Adipose tissue (tissue), 3 donors: ENCODE data around the gene PCGF1. TPM values are rescaled to one million over a fixed set of nuclear protein-coding genes. Genes with fewer than 3 reads are reported as not detected.
"Not testable (repeated sequence)": the region's sequence is repeated elsewhere in the genome, so short reads cannot be mapped to it uniquely, and the experiment has no call there.

ENCODE experiments used
- H3K27ac ChIP-seq: one replicate; pipeline ENCODE4 v1.5.1; 2013; ENCODE audit warnings: low read depth, low read length
- WGBS, 3 donors: extraction: QIAGEN DNeasy Blood & Tissue Kit; methylation state at CpG; one replicate each; pipeline ENCODE4 v1.1.7; 2013; 5-methylcytosine and 5-hydroxymethylcytosine counted together
- polyA plus RNA-seq, 3 donors: library from polyadenylated mRNA; stranded (reverse); fragments of 200-250 nt; gene quantifications; one replicate each; pipeline ENCODE4 v1.2.3, GENCODE V29; 2013
- donor health status: healthy with polysubstance abuse.
- donor health status: Bipolar disorder and iron deficiency.
- donor health status: healthy.

PCGF1 gene
- polyA plus RNA-seq, 3 donors, result 11.1 to 22.5 (median 11.5) TPM

DNA sequence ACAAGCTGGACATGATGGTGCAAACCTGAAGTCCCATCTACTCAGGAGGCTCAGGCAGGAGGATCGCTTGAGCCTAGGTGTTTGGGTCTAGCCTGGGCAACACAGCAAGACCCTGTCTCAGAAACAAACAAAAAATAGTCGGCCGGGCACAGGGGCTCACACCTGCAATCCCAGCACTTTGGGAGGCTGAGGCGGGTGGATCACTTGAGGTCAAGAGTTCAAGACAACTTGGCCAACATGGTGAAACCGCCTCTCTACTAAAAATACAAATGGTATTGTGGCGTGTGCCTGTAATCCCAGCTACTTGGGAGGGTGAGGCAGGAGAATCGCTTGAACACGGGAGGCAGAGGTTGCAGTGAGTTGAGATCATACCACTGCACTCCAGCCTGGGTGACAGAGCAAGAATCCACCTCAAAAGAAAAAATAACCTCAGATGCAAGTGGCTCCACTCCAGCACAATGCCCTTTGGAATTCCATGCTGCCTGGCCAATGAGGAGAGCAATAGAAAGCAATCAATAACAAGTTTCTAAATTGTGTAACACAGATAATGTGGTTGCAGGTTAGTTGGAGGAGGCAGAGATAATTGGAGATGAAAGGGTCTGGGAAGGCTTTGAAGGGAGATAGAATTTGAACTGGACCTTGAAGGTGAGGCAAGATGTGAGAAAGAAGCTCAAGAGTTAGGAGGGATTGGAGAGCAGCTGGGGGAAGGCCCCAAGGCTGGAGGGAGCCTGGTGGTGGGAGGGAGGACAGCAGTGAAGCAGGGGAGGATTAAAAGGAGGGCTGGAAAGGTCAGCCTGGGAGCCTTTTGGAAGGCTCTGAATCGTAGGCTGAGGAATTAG is 18.6 kb downstream of the PCGF1 start:
- H3K27ac ChIP-seq, result no peak overlapping the region
- 86 to 94% (median 90%) methylated on average over 9 of the region's 9 CpGs for WGBS, 3 donors

DNA sequence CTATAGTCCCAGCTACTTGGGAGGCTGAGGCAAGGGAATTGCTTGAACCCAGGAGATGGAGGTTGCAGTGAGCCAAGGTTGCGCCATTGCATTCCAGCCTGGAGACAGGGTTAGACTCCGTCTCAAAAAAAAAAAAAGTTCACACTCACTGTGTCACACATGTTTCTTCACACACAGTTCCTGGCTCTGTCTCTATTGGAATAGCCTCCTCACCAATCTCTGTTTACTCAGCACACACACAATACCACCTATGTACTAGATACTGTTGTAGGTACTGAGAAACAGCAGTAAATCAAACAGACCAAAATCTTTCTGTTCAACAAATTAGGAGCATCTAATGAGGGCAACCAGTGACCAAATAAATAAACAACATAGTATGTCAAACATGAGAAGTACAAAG is 21.4 kb downstream of the PCGF1 start:
- WGBS, 3 donors, result 80 to 95% (median 84%) methylated on average over 2 of the region's 2 CpGs
- H3K27ac ChIP-seq, result no peak overlapping the region

DNA sequence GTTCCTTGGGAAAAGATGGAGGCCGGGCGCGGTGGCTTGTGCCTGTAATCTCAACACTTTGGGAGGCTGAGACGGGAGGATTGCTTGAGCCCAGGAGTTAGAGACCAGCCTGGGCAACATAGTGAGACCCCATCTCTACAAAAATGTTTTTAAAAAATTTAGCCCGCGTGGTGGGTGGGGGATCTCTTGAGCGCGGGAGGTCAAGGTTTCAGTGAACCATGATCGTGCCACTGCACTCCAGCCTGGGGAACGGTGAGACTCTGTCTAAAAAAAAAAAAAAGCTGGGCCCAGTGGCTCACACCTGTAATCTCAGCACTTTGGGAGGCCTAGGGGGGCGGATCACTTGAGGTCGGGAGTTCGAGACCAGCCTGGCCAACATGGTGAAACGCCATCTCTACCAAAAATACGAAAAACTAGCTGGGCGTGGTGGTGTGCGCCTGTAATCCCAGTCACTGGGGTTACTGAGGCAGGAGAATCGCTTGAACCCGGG is 23.8 kb downstream of the PCGF1 start:
- H3K27ac ChIP-seq, result not testable (repeated sequence)
- WGBS, 3 donors, result 78 to 79% (median 79%) methylated on average over 19 of the region's 19 CpGs

DNA sequence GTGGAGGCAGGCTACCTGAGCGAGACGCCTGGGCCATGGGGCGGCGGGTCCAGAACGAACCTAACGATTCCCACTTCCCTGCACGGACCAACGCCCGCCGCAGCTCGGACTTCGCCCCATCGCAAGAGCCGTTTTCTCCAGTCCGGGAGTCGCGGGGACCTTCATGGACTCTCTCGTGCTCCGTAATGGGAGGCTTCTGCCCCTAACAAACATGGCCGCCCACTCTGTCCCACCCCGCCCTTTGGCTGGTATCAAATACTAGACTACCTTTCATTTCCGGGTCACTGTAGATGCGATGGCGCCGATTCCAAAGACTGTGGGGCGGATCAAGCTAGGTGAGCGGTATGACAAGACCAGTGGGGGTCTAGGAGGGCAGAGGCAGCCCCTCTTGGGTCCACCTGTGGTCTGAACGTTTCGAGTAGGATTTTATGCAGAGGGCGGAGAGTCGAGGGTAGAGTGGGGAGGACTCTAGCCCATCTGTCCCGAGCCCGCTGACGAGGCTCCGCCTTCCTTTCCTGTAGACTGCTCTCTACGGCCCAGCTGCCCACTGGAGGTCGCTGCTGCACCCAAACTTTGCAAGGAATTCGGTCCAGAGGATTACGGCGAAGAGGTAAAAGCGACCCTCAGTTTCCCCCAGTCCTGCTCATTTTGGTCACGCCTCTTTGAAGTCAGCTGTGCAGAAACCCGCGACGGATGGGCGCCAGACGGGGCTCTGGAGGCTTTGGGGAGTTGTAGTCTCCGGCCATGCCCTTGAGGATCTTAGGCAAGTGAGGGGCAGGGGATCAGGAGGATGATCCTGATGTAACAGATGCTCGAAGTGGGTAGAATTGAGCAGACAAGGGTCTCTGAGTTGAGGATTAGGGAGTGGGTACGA is 24.5 kb downstream of the PCGF1 start, which contains the start of the genes CCDC142 and TTC31:
Gene CCDC142, minus strand, starts transcription at position 198 of the 874 bp plus-strand sequence. Its CDS starts 161 bp downstream, at position 37.
Gene TTC31, plus strand, starts transcription at position 281 of the 874 bp plus-strand sequence. Its CDS starts 15 bp downstream, at position 296.
- no peak within 1 kb of the TSS for H3K27ac ChIP-seq
- 1% methylated on average over 48 to 50 of the region's 50 CpGs for WGBS, 3 donors

DNA sequence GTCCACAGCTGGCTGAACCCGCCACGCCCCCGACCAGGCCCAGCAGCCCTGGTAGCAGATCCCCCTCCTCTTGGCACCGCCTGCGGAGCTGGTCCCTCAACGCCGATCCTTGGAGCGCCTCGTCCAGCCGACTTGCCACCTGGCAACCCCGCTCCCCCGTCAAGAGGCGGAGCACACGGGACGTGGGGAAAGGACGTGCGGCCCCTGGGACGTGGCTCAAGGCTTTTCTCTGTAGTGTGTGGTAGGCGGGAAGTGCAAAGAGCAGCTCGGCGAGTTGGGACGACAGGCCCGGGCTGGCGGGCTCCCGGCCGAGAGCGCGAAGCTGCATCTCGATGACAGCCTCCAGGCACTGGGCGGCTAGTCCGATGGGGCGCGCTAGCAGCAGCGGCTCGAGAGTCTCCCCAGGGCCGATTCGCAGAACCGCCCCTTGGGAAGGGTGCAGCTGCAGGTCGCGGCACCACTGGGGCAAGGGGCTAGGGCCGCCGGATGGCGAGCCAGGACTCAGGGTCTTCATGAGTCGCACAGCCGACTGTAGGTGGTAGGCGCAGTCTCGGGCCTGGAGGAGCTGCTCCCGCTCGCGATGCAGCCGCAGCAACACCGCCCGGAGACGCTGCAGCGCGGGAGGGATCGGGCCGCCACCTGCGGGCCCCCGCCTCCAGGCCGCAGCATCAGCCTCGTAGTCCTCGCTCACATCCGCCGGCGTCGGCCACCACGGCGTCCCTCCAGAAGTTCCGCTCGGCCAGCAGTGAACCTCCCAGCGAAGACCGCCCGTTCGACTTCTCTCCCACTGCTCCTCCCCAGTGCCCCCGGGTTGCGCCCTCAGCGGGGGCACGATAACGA is 25.3 kb downstream of the PCGF1 start:
- WGBS, 3 donors, result 1 to 2% (median 1%) methylated on average over 73 to 80 of the region's 80 CpGs
- no peak overlapping the region for H3K27ac ChIP-seq

DNA sequence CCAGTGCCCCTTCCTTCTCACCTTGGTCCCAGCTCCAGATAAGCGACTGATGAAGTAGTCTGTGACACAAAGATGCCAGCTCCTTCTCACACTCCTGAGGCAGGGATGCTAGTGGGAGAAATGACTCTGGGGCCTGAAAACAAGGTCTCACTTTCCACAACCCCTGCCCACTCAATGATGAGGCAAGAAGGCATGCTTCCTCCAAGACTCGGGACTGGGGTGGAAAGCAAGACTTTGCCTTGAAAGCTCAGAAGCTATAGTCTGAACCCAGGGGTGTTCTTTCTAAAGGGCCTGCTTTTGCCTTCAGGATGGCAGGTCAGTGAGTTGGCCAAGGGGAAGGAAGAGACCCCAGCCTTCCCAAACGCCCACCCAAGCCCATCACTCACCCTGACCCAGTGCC is 26.1 kb downstream of the PCGF1 start:
- 43 to 48% (median 46%) methylated on average over 3 of the region's 3 CpGs for WGBS, 3 donors
- H3K27ac ChIP-seq, result no peak overlapping the region

DNA sequence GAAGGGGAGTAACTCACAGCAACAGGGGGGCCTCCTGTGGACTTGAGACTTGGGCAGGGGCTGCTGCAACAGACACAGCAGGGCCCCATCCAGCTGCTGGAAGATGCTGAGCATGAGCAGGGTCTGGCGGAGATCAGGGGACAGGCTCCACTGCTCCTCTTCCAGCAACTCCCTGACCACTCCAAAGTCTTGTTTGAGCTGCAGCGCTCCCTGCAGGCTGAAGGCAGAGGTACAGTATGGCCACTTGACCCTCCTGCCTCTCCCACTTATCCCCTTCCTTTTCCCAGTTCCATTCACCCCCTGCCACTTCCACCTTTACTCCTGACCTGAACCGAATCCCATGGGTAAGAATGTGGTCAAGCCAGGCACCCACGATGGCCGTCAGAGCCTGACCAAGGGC is 32.6 kb downstream of the PCGF1 start:
- no peak overlapping the region for H3K27ac ChIP-seq
- WGBS, 3 donors, result 78 to 91% (median 82%) methylated on average over 5 of the region's 5 CpGs

DNA sequence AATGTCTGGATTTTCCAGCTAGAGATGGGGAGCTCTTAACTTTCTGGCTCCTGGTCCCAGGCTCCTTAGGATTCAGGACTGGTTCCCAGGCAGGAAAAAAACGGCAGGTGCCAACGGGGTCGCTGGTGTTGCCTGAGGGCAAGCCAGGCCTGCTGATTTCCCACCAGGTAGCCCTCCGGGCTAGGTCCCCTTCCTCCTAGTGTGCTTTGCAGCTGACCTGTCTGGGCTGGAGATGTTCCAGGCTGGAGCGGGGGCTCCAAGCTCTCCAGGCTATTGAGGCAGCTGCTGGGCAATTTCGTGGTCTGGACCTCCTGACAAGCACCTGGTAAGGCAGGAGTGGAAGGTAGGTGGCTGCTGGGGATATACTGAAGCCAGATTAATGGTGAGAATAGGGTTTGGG is 33.0 kb downstream of the PCGF1 start:
- WGBS, 3 donors, result 92 to 96% (median 92%) methylated on average over 6 of the region's 6 CpGs
- H3K27ac ChIP-seq, result no peak overlapping the region

DNA sequence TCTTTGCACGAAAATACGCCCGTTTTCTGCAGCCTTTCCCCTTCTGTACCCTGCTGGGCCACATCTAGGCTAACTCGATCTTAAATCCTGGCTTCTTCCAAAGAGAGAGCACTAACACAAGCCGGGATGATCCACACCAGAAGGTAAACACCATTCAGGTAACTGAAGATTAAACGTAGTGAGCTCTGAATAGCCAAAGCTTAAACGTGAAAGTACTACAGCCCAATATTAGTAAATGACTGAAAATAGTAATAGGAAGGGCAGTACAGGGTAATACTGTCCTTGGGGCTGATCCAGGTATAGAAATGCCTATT is 34.6 kb downstream of the PCGF1 start:
- WGBS, 3 donors, result 8 to 15% (median 10%) methylated on average over 7 of the region's 7 CpGs
- no peak overlapping the region for H3K27ac ChIP-seq

DNA sequence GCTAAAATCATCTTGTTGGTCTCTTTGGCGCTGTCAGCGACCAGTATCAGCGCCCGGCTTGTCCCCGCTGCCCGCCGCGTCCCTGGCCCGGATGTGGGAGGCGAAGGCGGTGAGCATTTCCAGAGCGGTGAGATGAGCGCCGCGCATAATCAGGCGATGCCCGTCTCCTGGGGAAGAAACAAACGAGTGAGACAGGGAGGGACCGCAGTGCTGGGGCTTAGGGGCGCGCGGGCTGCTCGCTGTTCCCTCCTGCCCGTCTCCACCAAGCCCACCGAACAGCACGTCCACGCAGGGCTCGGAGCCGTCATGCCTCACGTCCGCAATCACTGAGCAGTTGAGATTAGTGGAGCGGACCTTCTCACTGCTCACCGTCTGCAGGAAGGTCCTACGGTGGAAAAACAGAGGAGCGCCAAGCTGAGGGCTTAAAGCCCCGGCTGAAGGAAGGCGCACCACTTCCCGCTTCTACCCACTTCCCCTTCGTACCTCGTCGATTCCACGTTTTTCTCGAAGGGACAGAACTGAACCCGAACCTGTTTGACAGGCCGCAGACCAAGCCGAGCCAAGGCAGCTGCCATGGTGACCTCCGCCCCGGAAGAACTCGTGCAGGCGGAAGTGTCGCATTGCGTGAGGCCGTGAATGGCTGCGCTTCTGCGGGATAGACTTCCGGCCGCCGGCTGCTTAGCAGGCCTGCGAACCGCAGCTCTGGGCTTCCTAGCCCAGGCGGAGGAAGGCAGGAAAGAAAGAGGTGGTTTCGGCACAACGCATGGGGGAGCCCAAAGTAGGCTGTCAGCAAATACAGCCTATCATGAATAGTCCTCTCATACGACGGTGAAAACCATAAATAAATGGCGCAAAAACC is 35.2 kb downstream of the PCGF1 start, which contains the start of gene MRPL53:
Gene MRPL53, minus strand, starts transcription at position 595 of the 859 bp plus-strand sequence. Its CDS starts 20 bp downstream, at position 575.
- peak within 1 kb of the TSS; percentile 31 for H3K27ac ChIP-seq
- 0 to 1% (median 1%) methylated on average over 66 of the region's 66 CpGs for WGBS, 3 donors

DNA sequence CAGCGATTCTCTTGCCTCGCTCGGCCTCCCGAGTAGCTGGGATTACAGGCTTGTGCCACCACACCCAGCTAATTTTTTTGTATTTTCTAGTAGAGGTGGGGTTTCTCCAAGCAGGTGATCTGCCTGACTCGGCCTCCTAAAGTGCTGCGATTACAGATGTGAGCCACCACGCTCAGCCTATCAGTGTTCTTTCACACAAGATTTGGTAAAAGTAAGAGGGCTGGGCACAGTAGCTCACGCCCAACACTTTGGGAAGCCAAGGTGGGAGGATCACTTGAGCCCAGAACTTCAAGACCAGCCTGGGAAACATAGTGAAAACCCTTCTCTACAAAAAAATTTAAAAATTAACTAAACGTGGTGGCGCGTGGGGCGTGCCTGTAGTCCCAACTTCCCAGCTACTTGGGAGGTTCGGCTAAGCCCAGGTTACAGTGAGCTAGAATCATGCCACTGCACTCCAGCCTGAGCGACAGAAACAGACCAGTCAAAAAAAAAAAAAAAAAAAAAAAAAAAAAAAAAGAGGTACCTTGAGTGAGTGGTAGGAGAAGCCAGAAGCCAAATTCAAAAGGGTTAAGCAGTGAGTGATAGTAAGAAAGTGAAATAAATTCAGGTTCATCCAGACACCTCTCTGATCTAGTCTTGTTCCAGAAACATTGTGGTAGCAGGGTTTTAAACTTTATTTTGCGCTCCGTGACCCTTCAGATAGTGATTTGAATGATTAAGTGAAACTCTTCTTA is 36.0 kb downstream of the PCGF1 start:
- 52 to 63% (median 60%) methylated on average over 16 of the region's 16 CpGs for WGBS, 3 donors
- H3K27ac ChIP-seq, result no peak overlapping the region

DNA sequence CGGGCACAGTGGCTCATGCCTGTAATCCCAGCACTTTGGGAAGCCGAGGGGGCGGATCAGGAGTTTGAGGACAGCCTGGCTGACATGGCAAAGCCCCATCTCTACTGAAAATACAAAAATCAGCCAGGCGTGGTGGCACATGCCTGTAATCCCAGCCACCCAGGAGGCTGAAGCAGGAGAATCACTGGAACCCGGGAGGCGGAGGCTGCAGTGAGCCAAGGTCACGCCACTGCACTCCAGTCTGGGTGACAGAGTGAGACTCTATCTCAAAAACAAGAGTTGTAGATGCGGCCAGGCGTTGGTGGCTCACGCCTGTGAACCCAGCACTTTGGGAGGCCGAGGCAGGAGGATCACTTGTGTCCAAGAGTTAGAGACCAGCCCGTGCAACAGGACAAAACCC is 36.8 kb downstream of the PCGF1 start:
- 93 to 96% (median 95%) methylated on average over 12 of the region's 12 CpGs for WGBS, 3 donors
- H3K27ac ChIP-seq, result not testable (repeated sequence)

DNA sequence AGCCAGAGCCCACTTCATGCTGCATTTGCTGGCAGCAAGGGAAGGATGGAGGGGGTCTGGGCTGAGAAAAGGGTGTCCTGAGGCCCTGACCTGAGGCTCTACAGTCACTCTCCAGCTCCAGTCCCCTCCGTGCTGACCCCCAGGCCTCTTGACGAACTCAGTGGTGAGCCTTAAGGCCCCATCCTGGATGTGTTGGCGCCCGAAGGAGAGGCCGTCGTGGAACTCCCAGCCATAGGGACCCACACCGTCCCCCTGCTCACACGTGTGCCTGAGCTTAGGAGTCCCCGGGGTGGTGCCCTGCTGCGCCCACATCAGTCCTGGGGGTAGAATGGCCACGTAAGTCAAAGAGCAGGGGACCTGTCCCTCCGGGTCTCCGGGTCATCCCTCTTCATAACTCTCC is 43.1 kb downstream of the PCGF1 start:
- H3K27ac ChIP-seq, result no peak overlapping the region
- WGBS, 3 donors, result 1 to 8% (median 6%) methylated on average over 13 of the region's 13 CpGs

DNA sequence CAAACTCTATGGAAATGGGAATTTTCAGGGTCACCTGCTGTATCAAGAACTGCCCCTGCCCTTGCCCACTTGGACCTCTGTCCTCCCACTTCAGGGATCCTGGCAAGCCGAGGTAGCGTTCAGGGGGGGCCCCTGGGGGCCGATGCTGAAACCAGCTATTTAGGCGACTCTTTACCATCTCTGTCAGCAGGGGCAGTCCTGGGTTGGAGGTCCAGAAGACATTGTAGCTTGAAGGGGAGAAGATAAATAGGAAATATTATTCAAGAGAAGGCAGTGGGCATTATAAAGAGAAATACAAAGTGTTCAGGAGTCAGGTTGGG is 44.7 kb downstream of the PCGF1 start:
- 71 to 91% (median 88%) methylated on average over 4 of the region's 4 CpGs for WGBS, 3 donors
- no peak overlapping the region for H3K27ac ChIP-seq

DNA sequence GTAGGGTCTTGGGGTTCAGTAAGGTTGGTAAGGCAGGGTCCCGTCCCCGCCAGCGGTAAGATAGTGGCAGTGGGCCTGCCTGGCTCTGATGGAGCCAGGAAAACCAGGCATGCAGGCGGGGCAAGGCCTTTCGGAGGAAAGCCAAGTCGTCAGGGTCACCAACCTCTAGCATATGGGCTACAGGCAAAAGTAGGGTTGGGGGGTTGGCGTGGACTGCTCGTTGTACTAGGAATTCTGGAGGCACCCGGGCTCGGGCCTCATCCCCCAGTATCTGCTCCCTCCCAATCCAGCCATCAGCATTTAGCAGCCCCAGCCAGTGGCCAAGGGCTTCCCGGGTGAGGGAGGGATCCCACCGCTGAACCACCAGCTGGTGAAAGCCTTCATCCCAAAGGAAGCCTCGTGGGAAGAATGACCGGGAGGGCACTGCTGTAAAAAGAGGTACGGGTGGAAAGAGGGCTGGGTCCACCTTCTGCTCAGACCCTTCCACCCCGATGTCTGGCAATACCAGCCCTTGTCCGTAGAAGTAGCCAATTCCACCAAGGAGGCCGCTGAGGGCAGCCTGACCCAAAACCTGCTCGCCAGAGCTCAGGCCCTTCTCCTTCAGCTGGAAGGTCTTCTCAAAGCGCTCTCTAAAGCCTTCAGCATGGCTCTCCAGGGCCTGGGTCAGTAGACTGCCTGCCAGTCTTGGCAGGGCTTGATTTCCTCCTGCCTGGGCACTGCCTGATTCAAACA is 45.3 kb downstream of the PCGF1 start:
- WGBS, 3 donors, result 86 to 92% (median 91%) methylated on average over 20 of the region's 20 CpGs

More for the DNA sequence above, 45.3 kb downstream of the PCGF1 start:
- no peak overlapping the region for H3K27ac ChIP-seq
